Measurements from ENCODE around the gene FAM163B. TPM values are rescaled to one million over a fixed set of nuclear protein-coding genes. Genes with fewer than 3 reads are reported as not detected.

FAM163B gene
- total RNA-seq, 1 experiment from 2014 or later = not detected

- no peak for DNase-seq (ENCODE audit: extremely low read depth, low read depth)
Measured at GRCh38 chr9:133621725-133622267, 12.6 kb upstream of the FAM163B start.

GRCh38 chr9:133619791-133620190, 10.6 kb upstream of the FAM163B start:
- no peak for DNase-seq (ENCODE audit: extremely low read depth, low read depth)

- no peak for DNase-seq (ENCODE audit: extremely low read depth, low read depth)
Measured at GRCh38 chr9:133618726-133619125, 9.5 kb upstream of the FAM163B start.

GRCh38 chr9:133616643-133617405, 7.6 kb upstream of the FAM163B start:
- no peak for DNase-seq (ENCODE audit: extremely low read depth, low read depth)

- DNase-seq (ENCODE audit: extremely low read depth, low read depth) = no peak
Measured at GRCh38 chr9:133615606-133616188, 6.5 kb upstream of the FAM163B start.

GRCh38 chr9:133615186-133615585, 6.0 kb upstream of the FAM163B start:
- no peak for DNase-seq (ENCODE audit: extremely low read depth, low read depth)

- no peak for DNase-seq (ENCODE audit: extremely low read depth, low read depth)
Measured at GRCh38 chr9:133614678-133615077, 5.5 kb upstream of the FAM163B start.

- no peak for DNase-seq (ENCODE audit: extremely low read depth, low read depth)
Measured at GRCh38 chr9:133614056-133614455, 4.9 kb upstream of the FAM163B start.

GRCh38 chr9:133613432-133613831, 4.2 kb upstream of the FAM163B start:
- no peak for DNase-seq (ENCODE audit: extremely low read depth, low read depth)

- DNase-seq (ENCODE audit: extremely low read depth, low read depth) = no peak
Measured at GRCh38 chr9:133612816-133613215, 3.6 kb upstream of the FAM163B start.

- no peak for DNase-seq (ENCODE audit: extremely low read depth, low read depth)
Measured at GRCh38 chr9:133612051-133612450, 2.9 kb upstream of the FAM163B start.

- DNase-seq (ENCODE audit: extremely low read depth, low read depth) = no peak
Measured at GRCh38 chr9:133610845-133611244, 1.7 kb upstream of the FAM163B start.

- no peak for DNase-seq (ENCODE audit: extremely low read depth, low read depth)
Measured at GRCh38 chr9:133608889-133609288, 300 bp downstream of the FAM163B start.

GRCh38 chr9:133608382-133608781, 807 bp downstream of the FAM163B start:
- DNase-seq (ENCODE audit: extremely low read depth, low read depth) = no peak

- no peak for DNase-seq (ENCODE audit: extremely low read depth, low read depth)
Measured at GRCh38 chr9:133607976-133608375, 1.2 kb downstream of the FAM163B start.

- DNase-seq (ENCODE audit: extremely low read depth, low read depth) = no peak
Measured at GRCh38 chr9:133607381-133607780, 1.8 kb downstream of the FAM163B start.

- no peak for DNase-seq (ENCODE audit: extremely low read depth, low read depth)
Measured at GRCh38 chr9:133606708-133607025, 2.5 kb downstream of the FAM163B start.

- DNase-seq (ENCODE audit: extremely low read depth, low read depth) = no peak
Measured at GRCh38 chr9:133605856-133606707, 3.1 kb downstream of the FAM163B start.

GRCh38 chr9:133605446-133605845, 3.7 kb downstream of the FAM163B start:
- DNase-seq (ENCODE audit: extremely low read depth, low read depth) = no peak

- no peak for DNase-seq (ENCODE audit: extremely low read depth, low read depth)
Measured at GRCh38 chr9:133604856-133605255, 4.3 kb downstream of the FAM163B start.

GRCh38 chr9:133604214-133604613, 5.0 kb downstream of the FAM163B start:
- no peak for DNase-seq (ENCODE audit: extremely low read depth, low read depth)

Measured in NCI-H460 (cell line).